GM21723 (cell line): Measurements from ENCODE around the gene LYZL1.
"Not testable (repeated sequence)": the region's sequence is repeated elsewhere in the genome, so short reads cannot be mapped to it uniquely, and the experiment has no call there.

Source experiments
- ATAC-seq: cut with Tn5 transposase; IDR thresholded peaks from one replicate; pipeline ENCODE4 v1.9.1; 2021; ENCODE audit warnings: mild to moderate bottlenecking, moderate library complexity; ENCODE audit not compliant: unreplicated experiment

Gene LYZL1

GRCh38 chr10:29304995-29305335, 16.1 kb downstream of the LYZL1 start:
- ATAC-seq: no peak

GRCh38 chr10:29306688-29307087, 17.8 kb downstream of the LYZL1 start:
- ATAC-seq: no peak

GRCh38 chr10:29308142-29308541, 19.3 kb downstream of the LYZL1 start:
- not testable (repeated sequence) for ATAC-seq

- no peak for ATAC-seq
Measured at GRCh38 chr10:29309465-29309864, 20.6 kb downstream of the LYZL1 start.

GRCh38 chr10:29310463-29310862, 21.6 kb downstream of the LYZL1 start:
- not testable (repeated sequence) for ATAC-seq

GRCh38 chr10:29313071-29313470, 24.2 kb downstream of the LYZL1 start:
- no peak for ATAC-seq

GRCh38 chr10:29314726-29315125, 25.9 kb downstream of the LYZL1 start:
- ATAC-seq: no peak

- no peak for ATAC-seq
Measured at GRCh38 chr10:29315814-29316213, 26.9 kb downstream of the LYZL1 start.

- ATAC-seq: no peak
Measured at GRCh38 chr10:29316308-29317026, 27.6 kb downstream of the LYZL1 start.

GRCh38 chr10:29317027-29317420, 28.2 kb downstream of the LYZL1 start:
- ATAC-seq: no peak

GRCh38 chr10:29317423-29318021, 28.7 kb downstream of the LYZL1 start:
- no peak for ATAC-seq

GRCh38 chr10:29318141-29319071, 29.5 kb downstream of the LYZL1 start:
- ATAC-seq: not testable (repeated sequence)

GRCh38 chr10:29319205-29319781, 30.4 kb downstream of the LYZL1 start:
- no peak for ATAC-seq

GRCh38 chr10:29320680-29321121, 31.8 kb downstream of the LYZL1 start:
- not testable (repeated sequence) for ATAC-seq

GRCh38 chr10:29321656-29322055, 32.8 kb downstream of the LYZL1 start:
- no peak for ATAC-seq

- ATAC-seq: no peak
Measured at GRCh38 chr10:29322918-29323317, 34.0 kb downstream of the LYZL1 start.

GRCh38 chr10:29323367-29323766, 34.5 kb downstream of the LYZL1 start:
- ATAC-seq: no peak

GRCh38 chr10:29324220-29324841, 35.5 kb downstream of the LYZL1 start:
- no peak for ATAC-seq

GRCh38 chr10:29326299-29326698, 37.4 kb downstream of the LYZL1 start:
- ATAC-seq: no peak

- no peak for ATAC-seq
Measured at GRCh38 chr10:29326886-29327745, 38.2 kb downstream of the LYZL1 start.
